Measurements from ENCODE around the gene CAMK1G.

GRCh38 chr1:209616366-209617046 lies 33.0 kb downstream of the CAMK1G start:
- no peak for TF ChIP-seq POLR2AphosphoS5 (IDR thresholded peaks at IDR 0.05; ENCODE audit: low read depth)
- TF ChIP-seq, protein P1, sequence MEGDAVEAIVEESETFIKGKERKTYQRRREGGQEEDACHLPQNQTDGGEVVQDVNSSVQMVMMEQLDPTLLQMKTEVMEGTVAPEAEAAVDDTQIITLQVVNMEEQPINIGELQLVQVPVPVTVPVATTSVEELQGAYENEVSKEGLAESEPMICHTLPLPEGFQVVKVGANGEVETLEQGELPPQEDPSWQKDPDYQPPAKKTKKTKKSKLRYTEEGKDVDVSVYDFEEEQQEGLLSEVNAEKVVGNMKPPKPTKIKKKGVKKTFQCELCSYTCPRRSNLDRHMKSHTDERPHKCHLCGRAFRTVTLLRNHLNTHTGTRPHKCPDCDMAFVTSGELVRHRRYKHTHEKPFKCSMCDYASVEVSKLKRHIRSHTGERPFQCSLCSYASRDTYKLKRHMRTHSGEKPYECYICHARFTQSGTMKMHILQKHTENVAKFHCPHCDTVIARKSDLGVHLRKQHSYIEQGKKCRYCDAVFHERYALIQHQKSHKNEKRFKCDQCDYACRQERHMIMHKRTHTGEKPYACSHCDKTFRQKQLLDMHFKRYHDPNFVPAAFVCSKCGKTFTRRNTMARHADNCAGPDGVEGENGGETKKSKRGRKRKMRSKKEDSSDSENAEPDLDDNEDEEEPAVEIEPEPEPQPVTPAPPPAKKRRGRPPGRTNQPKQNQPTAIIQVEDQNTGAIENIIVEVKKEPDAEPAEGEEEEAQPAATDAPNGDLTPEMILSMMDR (IDR thresholded peaks at IDR 0.05; ENCODE audit: insufficient read depth, low read length) = no peak
- TF ChIP-seq, protein P2, sequence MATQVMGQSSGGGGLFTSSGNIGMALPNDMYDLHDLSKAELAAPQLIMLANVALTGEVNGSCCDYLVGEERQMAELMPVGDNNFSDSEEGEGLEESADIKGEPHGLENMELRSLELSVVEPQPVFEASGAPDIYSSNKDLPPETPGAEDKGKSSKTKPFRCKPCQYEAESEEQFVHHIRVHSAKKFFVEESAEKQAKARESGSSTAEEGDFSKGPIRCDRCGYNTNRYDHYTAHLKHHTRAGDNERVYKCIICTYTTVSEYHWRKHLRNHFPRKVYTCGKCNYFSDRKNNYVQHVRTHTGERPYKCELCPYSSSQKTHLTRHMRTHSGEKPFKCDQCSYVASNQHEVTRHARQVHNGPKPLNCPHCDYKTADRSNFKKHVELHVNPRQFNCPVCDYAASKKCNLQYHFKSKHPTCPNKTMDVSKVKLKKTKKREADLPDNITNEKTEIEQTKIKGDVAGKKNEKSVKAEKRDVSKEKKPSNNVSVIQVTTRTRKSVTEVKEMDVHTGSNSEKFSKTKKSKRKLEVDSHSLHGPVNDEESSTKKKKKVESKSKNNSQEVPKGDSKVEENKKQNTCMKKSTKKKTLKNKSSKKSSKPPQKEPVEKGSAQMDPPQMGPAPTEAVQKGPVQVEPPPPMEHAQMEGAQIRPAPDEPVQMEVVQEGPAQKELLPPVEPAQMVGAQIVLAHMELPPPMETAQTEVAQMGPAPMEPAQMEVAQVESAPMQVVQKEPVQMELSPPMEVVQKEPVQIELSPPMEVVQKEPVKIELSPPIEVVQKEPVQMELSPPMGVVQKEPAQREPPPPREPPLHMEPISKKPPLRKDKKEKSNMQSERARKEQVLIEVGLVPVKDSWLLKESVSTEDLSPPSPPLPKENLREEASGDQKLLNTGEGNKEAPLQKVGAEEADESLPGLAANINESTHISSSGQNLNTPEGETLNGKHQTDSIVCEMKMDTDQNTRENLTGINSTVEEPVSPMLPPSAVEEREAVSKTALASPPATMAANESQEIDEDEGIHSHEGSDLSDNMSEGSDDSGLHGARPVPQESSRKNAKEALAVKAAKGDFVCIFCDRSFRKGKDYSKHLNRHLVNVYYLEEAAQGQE (IDR thresholded peaks at IDR 0.05; ENCODE audit: insufficient replicate concordance, low read depth) = no peak

All from HL-60 (cell line).